ENCODE results near the gene ARHGAP15.

Gene ARHGAP15

GRCh38 chr2:143719406-143719805, 590.2 kb downstream of the ARHGAP15 start:
- DNase-seq (ENCODE audit: low read depth), result no peak
- peaks cover 6% of the 10 kb centered on the region for H3K4me1 ChIP-seq (ENCODE audit: control insufficient read depth, insufficient read depth, low read length)
- H3K9me3 ChIP-seq (ENCODE audit: control insufficient read depth, low read length), result no peaks in the 10 kb centered on the region
- H3K4me3 ChIP-seq (ENCODE audit: low read length), result no peak overlapping the region
- H3K9ac ChIP-seq (ENCODE audit: low read length), result no peak overlapping the region
- H3K27me3 ChIP-seq (replicated peaks; ENCODE audit: control insufficient read depth, insufficient read depth, low read length), result no peaks in the 10 kb centered on the region
- no peaks in the 10 kb centered on the region for H3K36me3 ChIP-seq (ENCODE audit: control insufficient read depth, insufficient read depth, low read length, severe bottlenecking)

- DNase-seq (ENCODE audit: low read depth), result no peak
- no peaks in the 10 kb centered on the region for H3K27me3 ChIP-seq (replicated peaks; ENCODE audit: control insufficient read depth, insufficient read depth, low read length)
- H3K4me3 ChIP-seq (ENCODE audit: low read length), result no peak overlapping the region
- no peaks in the 10 kb centered on the region for H3K9me3 ChIP-seq (ENCODE audit: control insufficient read depth, low read length)
- no peaks in the 10 kb centered on the region for H3K36me3 ChIP-seq (ENCODE audit: control insufficient read depth, insufficient read depth, low read length, severe bottlenecking)
- H3K4me1 ChIP-seq (ENCODE audit: control insufficient read depth, insufficient read depth, low read length), result peaks cover 6% of the 10 kb centered on the region
- no peak overlapping the region for H3K9ac ChIP-seq (ENCODE audit: low read length)
Observed at GRCh38 chr2:143720095-143720664, 591.0 kb downstream of the ARHGAP15 start.

- H3K9ac ChIP-seq (ENCODE audit: low read length), result no peak overlapping the region
- H3K27me3 ChIP-seq (replicated peaks; ENCODE audit: control insufficient read depth, insufficient read depth, low read length), result no peaks in the 10 kb centered on the region
- H3K9me3 ChIP-seq (ENCODE audit: control insufficient read depth, low read length), result no peaks in the 10 kb centered on the region
- H3K36me3 ChIP-seq (ENCODE audit: control insufficient read depth, insufficient read depth, low read length, severe bottlenecking), result no peaks in the 10 kb centered on the region
- DNase-seq (ENCODE audit: low read depth), result no peak
- peaks cover 7% of the 10 kb centered on the region for H3K4me1 ChIP-seq (ENCODE audit: control insufficient read depth, insufficient read depth, low read length)
- no peak overlapping the region for H3K4me3 ChIP-seq (ENCODE audit: low read length)
Observed at GRCh38 chr2:143725400-143725799, 596.2 kb downstream of the ARHGAP15 start.

- no peak for DNase-seq (ENCODE audit: low read depth)
- no peaks in the 10 kb centered on the region for H3K27me3 ChIP-seq (replicated peaks; ENCODE audit: control insufficient read depth, insufficient read depth, low read length)
- no peak overlapping the region for H3K4me3 ChIP-seq (ENCODE audit: low read length)
- H3K9ac ChIP-seq (ENCODE audit: low read length), result no peak overlapping the region
- peaks cover 7% of the 10 kb centered on the region for H3K4me1 ChIP-seq (ENCODE audit: control insufficient read depth, insufficient read depth, low read length)
- no peaks in the 10 kb centered on the region for H3K36me3 ChIP-seq (ENCODE audit: control insufficient read depth, insufficient read depth, low read length, severe bottlenecking)
- H3K9me3 ChIP-seq (ENCODE audit: control insufficient read depth, low read length), result no peaks in the 10 kb centered on the region
Observed at GRCh38 chr2:143726151-143726845, 597.1 kb downstream of the ARHGAP15 start.

GRCh38 chr2:143728498-143728897, 599.3 kb downstream of the ARHGAP15 start:
- DNase-seq (ENCODE audit: low read depth), result no peak
- Histone ChIP-seq H3K36me3 (ENCODE audit: control insufficient read depth, insufficient read depth, low read length, severe bottlenecking) (no peaks in the 10 kb centered on the region), H3K4me1 (ENCODE audit: control insufficient read depth, insufficient read depth, low read length) (peaks cover 7% of the 10 kb centered on the region), H3K9ac (ENCODE audit: low read length) (no peak overlapping the region), H3K9me3 (ENCODE audit: control insufficient read depth, low read length) (no peaks in the 10 kb centered on the region), H3K4me3 (ENCODE audit: low read length) (no peak overlapping the region), H3K27me3 (replicated peaks; ENCODE audit: control insufficient read depth, insufficient read depth, low read length) (no peaks in the 10 kb centered on the region)

- no peak overlapping the region for H3K4me3 ChIP-seq (ENCODE audit: low read length)
- H3K4me1 ChIP-seq (ENCODE audit: control insufficient read depth, insufficient read depth, low read length), result peaks cover 7% of the 10 kb centered on the region
- H3K9me3 ChIP-seq (ENCODE audit: control insufficient read depth, low read length), result no peaks in the 10 kb centered on the region
- H3K9ac ChIP-seq (ENCODE audit: low read length), result no peak overlapping the region
- no peaks in the 10 kb centered on the region for H3K27me3 ChIP-seq (replicated peaks; ENCODE audit: control insufficient read depth, insufficient read depth, low read length)
- no peaks in the 10 kb centered on the region for H3K36me3 ChIP-seq (ENCODE audit: control insufficient read depth, insufficient read depth, low read length, severe bottlenecking)
- DNase-seq (ENCODE audit: low read depth), result no peak
Observed at GRCh38 chr2:143729296-143729814, 600.1 kb downstream of the ARHGAP15 start.

GRCh38 chr2:143730155-143730952, 601.1 kb downstream of the ARHGAP15 start:
- H3K9me3 ChIP-seq (ENCODE audit: control insufficient read depth, low read length), result no peaks in the 10 kb centered on the region
- H3K4me1 ChIP-seq (ENCODE audit: control insufficient read depth, insufficient read depth, low read length), result peaks cover 7% of the 10 kb centered on the region
- DNase-seq (ENCODE audit: low read depth), result peak; percentile 27
- no peaks in the 10 kb centered on the region for H3K36me3 ChIP-seq (ENCODE audit: control insufficient read depth, insufficient read depth, low read length, severe bottlenecking)
- H3K27me3 ChIP-seq (replicated peaks; ENCODE audit: control insufficient read depth, insufficient read depth, low read length), result no peaks in the 10 kb centered on the region
- H3K4me3 ChIP-seq (ENCODE audit: low read length), result no peak overlapping the region
- no peak overlapping the region for H3K9ac ChIP-seq (ENCODE audit: low read length)

GRCh38 chr2:143730953-143731260, 601.7 kb downstream of the ARHGAP15 start:
- Histone ChIP-seq H3K9ac (ENCODE audit: low read length) (no peak overlapping the region), H3K4me1 (ENCODE audit: control insufficient read depth, insufficient read depth, low read length) (peaks cover 4% of the 10 kb centered on the region), H3K27me3 (replicated peaks; ENCODE audit: control insufficient read depth, insufficient read depth, low read length) (no peaks in the 10 kb centered on the region), H3K4me3 (ENCODE audit: low read length) (no peak overlapping the region), H3K9me3 (ENCODE audit: control insufficient read depth, low read length) (no peaks in the 10 kb centered on the region), H3K36me3 (ENCODE audit: control insufficient read depth, insufficient read depth, low read length, severe bottlenecking) (no peaks in the 10 kb centered on the region)
- no peak for DNase-seq (ENCODE audit: low read depth)

- Histone ChIP-seq H3K9ac (ENCODE audit: low read length) (no peak overlapping the region), H3K27me3 (replicated peaks; ENCODE audit: control insufficient read depth, insufficient read depth, low read length) (no peaks in the 10 kb centered on the region), H3K4me3 (ENCODE audit: low read length) (no peak overlapping the region)
Observed at GRCh38 chr2:143732076-143732475, 602.9 kb downstream of the ARHGAP15 start.

GRCh38 chr2:143732871-143733270, 603.7 kb downstream of the ARHGAP15 start:
- Histone ChIP-seq H3K9ac (ENCODE audit: low read length) (no peak overlapping the region), H3K4me3 (ENCODE audit: low read length) (no peak overlapping the region), H3K36me3 (ENCODE audit: control insufficient read depth, insufficient read depth, low read length, severe bottlenecking) (no peaks in the 10 kb centered on the region), H3K4me1 (ENCODE audit: control insufficient read depth, insufficient read depth, low read length) (no peaks in the 10 kb centered on the region), H3K9me3 (ENCODE audit: control insufficient read depth, low read length) (peaks cover 6% of the 10 kb centered on the region), H3K27me3 (replicated peaks; ENCODE audit: control insufficient read depth, insufficient read depth, low read length) (no peaks in the 10 kb centered on the region)
- no peak for DNase-seq (ENCODE audit: low read depth)

More at GRCh38 chr2:143732076-143732475, 602.9 kb downstream of the ARHGAP15 start:
- no peaks in the 10 kb centered on the region for H3K36me3 ChIP-seq (ENCODE audit: control insufficient read depth, insufficient read depth, low read length, severe bottlenecking)
- H3K9me3 ChIP-seq (ENCODE audit: control insufficient read depth, low read length), result peaks cover 4% of the 10 kb centered on the region
- no peak for DNase-seq (ENCODE audit: low read depth)
- no peaks in the 10 kb centered on the region for H3K4me1 ChIP-seq (ENCODE audit: control insufficient read depth, insufficient read depth, low read length)

GRCh38 chr2:143734507-143734906, 605.3 kb downstream of the ARHGAP15 start:
- no peaks in the 10 kb centered on the region for H3K36me3 ChIP-seq (ENCODE audit: control insufficient read depth, insufficient read depth, low read length, severe bottlenecking)
- peaks cover 6% of the 10 kb centered on the region for H3K9me3 ChIP-seq (ENCODE audit: control insufficient read depth, low read length)
- no peaks in the 10 kb centered on the region for H3K4me1 ChIP-seq (ENCODE audit: control insufficient read depth, insufficient read depth, low read length)
- no peak overlapping the region for H3K9ac ChIP-seq (ENCODE audit: low read length)
- no peaks in the 10 kb centered on the region for H3K27me3 ChIP-seq (replicated peaks; ENCODE audit: control insufficient read depth, insufficient read depth, low read length)
- no peak for DNase-seq (ENCODE audit: low read depth)
- H3K4me3 ChIP-seq (ENCODE audit: low read length), result no peak overlapping the region
